HK-2 (cell line): ENCODE data around the gene ECM1.
A peak's percentile ranks its signal among the peaks of the same experiment; 100 is the strongest.

Experiments used
- DNase-seq: peaks from one replicate; pipeline ENCODE4 v3.0.0-alpha.2; 2018; ENCODE audit not compliant: unreplicated experiment

Gene ECM1

GRCh38 chr1:150558761-150559655 is 51.1 kb downstream of the ECM1 start:
- DNase-seq, result no peak

GRCh38 chr1:150559656-150560010 is 51.7 kb downstream of the ECM1 start:
- no peak for DNase-seq

GRCh38 chr1:150560011-150560438 is 52.1 kb downstream of the ECM1 start:
- DNase-seq, result peak; percentile 69

GRCh38 chr1:150560576-150561253 is 52.8 kb downstream of the ECM1 start:
- peak; percentile 90 for DNase-seq

DNA sequence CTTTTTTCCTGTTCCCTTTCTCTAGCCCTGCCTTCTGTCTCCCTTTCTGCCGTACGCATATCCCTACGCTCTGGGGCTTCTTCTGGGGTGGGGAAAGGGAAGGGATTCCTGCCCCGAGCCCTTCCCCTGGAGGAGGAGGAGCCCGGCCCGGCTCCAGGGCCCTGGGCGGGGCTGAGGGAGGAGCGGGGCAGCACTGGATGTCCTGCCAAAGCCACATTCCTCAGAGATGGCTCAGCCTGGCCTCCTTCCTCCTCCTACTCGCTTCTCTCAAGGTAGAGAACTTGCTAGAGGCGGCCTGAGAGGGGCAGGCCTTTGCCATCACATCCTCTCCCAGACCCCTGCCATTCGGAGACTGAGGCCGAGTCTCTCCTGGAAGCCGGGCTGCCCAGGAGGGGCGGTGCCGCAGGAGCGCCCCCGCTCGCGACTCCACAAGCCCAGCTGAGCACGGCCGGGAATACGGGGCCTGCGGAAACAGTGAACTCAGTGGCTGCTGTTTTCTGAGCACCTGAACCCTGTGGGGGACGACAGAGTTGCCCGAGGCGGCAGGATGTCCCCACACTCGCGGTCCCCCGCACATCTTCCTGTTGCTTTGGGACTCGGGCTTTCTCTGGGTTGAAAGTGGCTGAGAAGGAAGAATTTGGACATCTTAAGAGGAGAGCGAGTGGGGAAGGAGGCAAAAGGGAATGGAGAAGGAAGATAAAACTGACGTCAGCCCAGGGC is 53.5 kb downstream of the ECM1 start:
- DNase-seq, result peak; percentile 96

GRCh38 chr1:150561974-150562445 is 54.1 kb downstream of the ECM1 start:
- DNase-seq, result peak; percentile 90

DNA sequence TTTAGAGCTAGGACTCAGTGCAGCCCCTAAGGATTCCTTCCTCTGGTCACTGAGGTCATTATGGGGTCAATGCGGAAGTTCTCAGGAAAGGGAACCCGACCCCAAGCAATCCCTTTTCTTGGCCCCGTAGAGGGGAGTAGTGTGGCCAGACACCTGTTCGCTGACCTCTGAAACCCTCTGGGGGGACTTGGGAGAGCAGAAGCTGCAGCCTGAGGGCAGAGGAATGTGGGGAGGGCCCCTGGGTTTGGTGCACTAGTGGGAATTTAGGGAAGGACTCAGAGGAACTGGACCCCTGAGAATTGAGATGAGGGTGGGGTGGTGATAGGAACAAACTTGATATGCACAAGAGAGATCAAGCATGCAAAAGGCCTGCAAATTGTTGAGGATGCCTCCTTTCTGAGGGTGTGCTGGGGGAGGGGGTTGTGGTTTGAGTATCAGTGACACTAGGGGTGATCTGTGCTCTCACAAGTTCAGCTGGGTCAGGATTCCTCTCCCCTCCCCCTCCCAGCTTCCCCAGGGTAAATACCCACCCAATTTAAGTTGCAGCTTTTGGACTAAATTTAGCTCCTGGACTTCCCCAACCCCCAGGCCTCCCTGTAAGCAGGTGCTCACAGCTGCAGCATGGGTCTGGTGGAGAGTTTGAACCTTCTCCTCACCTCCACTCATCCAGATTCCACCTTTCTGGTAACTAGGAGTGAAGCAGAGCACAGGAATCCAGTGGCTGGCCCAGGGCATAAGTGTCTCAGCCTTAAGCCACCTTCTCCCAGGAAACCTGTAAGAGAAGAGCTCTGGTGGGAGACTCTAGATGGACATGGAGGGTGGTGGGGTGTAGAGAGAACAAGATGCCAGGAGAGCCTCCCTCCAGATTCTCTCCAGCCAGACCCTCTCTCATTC is 54.8 kb downstream of the ECM1 start:
- no peak for DNase-seq
